HepG2 (cell line): ENCODE data around the gene AMPH. TPM values are rescaled to one million over a fixed set of nuclear protein-coding genes. Genes with fewer than 3 reads are reported as not detected.

Experiments
- ATAC-seq: fragments of 200-7000 bp; cut with Tn5 transposase; 3 replicates; pipeline ENCODE4 v1.9.1; 2020; ENCODE audit warnings: mild to moderate bottlenecking, moderate library complexity
- BruUV-seq: library from RNA; stranded (reverse); fragments of 400-500 nt; replicated peaks from 2 replicates; lab custom pipeline; 2021; lab: Mats Ljungman, UMichigan
- CTCF ChIA-PET: fragments of 300-600 bp; formaldehyde crosslinking; extraction: SDS; loops from one replicate; lab custom pipeline; 2021; ENCODE audit warnings: low total read pairs, inconsistent platforms, low intra/inter-chr PET ratio; lab: Yijun Ruan, JAX
- POLR2A ChIA-PET: fragments of 350-600 bp; sonication (Branson Sonifier 250); formaldehyde crosslinking; loops from one replicate; lab custom pipeline; 2020; ENCODE audit warnings: antibody characterized with exemption, inconsistent platforms; lab: Yijun Ruan, JAX
- DNase-seq: peaks from one replicate; pipeline ENCODE4 v3.0.0-alpha.2; 2015; ENCODE audit warnings: low spot score
- FAIRE-seq: peaks from 3 replicates; lab custom pipeline; 2011; peaks lifted over from hg19 to GRCh38; lab: Jason Lieb, UNC
- H2AFZ ChIP-seq: one replicate; pipeline ENCODE4 v1.6.1; 2011; ENCODE audit warnings: low read length, inconsistent platforms
- H3K27ac ChIP-seq: fragments of 300-600 bp; 3 replicates; pipeline ENCODE4 v1.8.0; 2011; ENCODE audit warnings: mixed run types, mild to moderate bottlenecking, mixed read lengths, low read length, inconsistent platforms; ENCODE audit not compliant: insufficient read depth; ENCODE audit errors: extremely low read length
- H3K27me3 ChIP-seq, 2 experiments: fragments of 200-600 bp in 1 of 2; 2 replicates in 1 of 2; 3 replicates in 1 of 2; pipeline versions ENCODE4 v1.6.0 to v1.8.0; 2011; ENCODE audit warnings: low read length in 2 of 2, mild to moderate bottlenecking in 2 of 2, moderate library complexity in 2 of 2, inconsistent platforms in 1 of 2; ENCODE audit not compliant: insufficient read depth in 2 of 2, control insufficient read depth in 1 of 2
- H3K36me3 ChIP-seq, 2 experiments: fragments of 200-600 bp in 1 of 2; replicated peaks in 1 of 2; 2 replicates in 1 of 2; 3 replicates in 1 of 2; pipeline versions ENCODE4 v1.5.1 to v1.8.0; 2011; ENCODE audit warnings: low read length in 2 of 2, inconsistent platforms in 1 of 2; ENCODE audit not compliant: insufficient read depth in 2 of 2, control insufficient read depth in 1 of 2
- H3K4me1 ChIP-seq: 2 replicates; pipeline ENCODE4 v1.5.1; 2012; ENCODE audit warnings: low read length, inconsistent platforms; ENCODE audit not compliant: insufficient read depth
- H3K4me2 ChIP-seq: 2 replicates; pipeline ENCODE4 v1.6.0; 2011; ENCODE audit warnings: low read depth, low read length, inconsistent platforms
- H3K4me3 ChIP-seq, 3 experiments: fragments of 200-600 bp in 1 of 3; sonication (generic), shearing (Covaris generic) in 1 of 3; replicated peaks in 1 of 3; 2 replicates each; pipeline ENCODE4 v1.5.1; 2011 to 2016; ENCODE audit warnings: low read length in 3 of 3, inconsistent platforms in 2 of 3, low read depth in 2 of 3, mild to moderate bottlenecking in 2 of 3, control low read depth in 1 of 3, mixed read lengths in 1 of 3; ENCODE audit not compliant: insufficient read depth in 1 of 3
- H3K79me2 ChIP-seq: one replicate; pipeline ENCODE4 v1.6.1; 2011; ENCODE audit warnings: low read length, inconsistent platforms; ENCODE audit not compliant: insufficient read depth
- H3K9ac ChIP-seq: 2 replicates; pipeline ENCODE4 v1.6.0; 2011; ENCODE audit warnings: mild to moderate bottlenecking, low read depth, low read length, inconsistent platforms; ENCODE audit not compliant: insufficient read depth
- H3K9me3 ChIP-seq: 2 replicates; pipeline ENCODE4 v1.5.1; 2012; ENCODE audit warnings: mild to moderate bottlenecking, low read length
- H4K20me1 ChIP-seq: 2 replicates; pipeline ENCODE4 v1.6.0; 2011; ENCODE audit warnings: inconsistent platforms, mild to moderate bottlenecking, low read length, moderate library complexity; ENCODE audit not compliant: insufficient read depth
- CREB1 ChIP-seq, 2 experiments: fragments of 450-650 bp in 1 of 2; IDR thresholded peaks; 2 replicates each; pipeline ENCODE4 v1.6.1; 2016 to 2017; ENCODE audit warnings: control low read depth in 1 of 2, mild to moderate bottlenecking in 1 of 2, missing compliant biosample characterization in 1 of 2, missing genetic modification characterization in 1 of 2
- CTCF ChIP-seq: sonication (generic); formaldehyde crosslinking; IDR thresholded peaks from 2 replicates; pipeline ENCODE4 v1.5.0; 2020; ENCODE audit warnings: mild to moderate bottlenecking, missing genetic modification reagents, moderate library complexity
- HINFP ChIP-seq: sonication (generic); formaldehyde crosslinking; IDR thresholded peaks from 2 replicates; pipeline ENCODE4 v1.4.0; 2020; ENCODE audit warnings: low read depth, mild to moderate bottlenecking, missing genetic modification reagents
- MTF2 ChIP-seq: sonication (generic); formaldehyde crosslinking; IDR thresholded peaks from 2 replicates; pipeline ENCODE4 v1.5.0; 2020; ENCODE audit warnings: missing genetic modification reagents, borderline replicate concordance
- PLSCR1 ChIP-seq: sonication (generic); formaldehyde crosslinking; IDR thresholded peaks from 2 replicates; pipeline ENCODE4 v1.5.0; 2020; ENCODE audit warnings: missing genetic modification reagents, mild to moderate bottlenecking, borderline replicate concordance
- REPIN1 ChIP-seq: sonication (generic); formaldehyde crosslinking; IDR thresholded peaks from 2 replicates; pipeline ENCODE4 v1.8.0; 2022; ENCODE audit warnings: missing genetic modification reagents, low read depth, mild to moderate bottlenecking, borderline replicate concordance
- SMAD3 ChIP-seq: sonication (generic); formaldehyde crosslinking; IDR thresholded peaks from 2 replicates; pipeline ENCODE4 v1.4.0; 2020; ENCODE audit warnings: missing genetic modification reagents
- STAG1 ChIP-seq: sonication (generic); formaldehyde crosslinking; IDR thresholded peaks from 2 replicates; pipeline ENCODE4 v1.4.0; 2020; ENCODE audit warnings: missing genetic modification reagents
- ZNF142 ChIP-seq: sonication (generic); formaldehyde crosslinking; IDR thresholded peaks from 2 replicates; pipeline ENCODE4 v1.4.0; 2020; ENCODE audit warnings: missing genetic modification reagents
- WGBS: methylation state at CpG from one replicate; pipeline ENCODE4 v1.1.6; 2017; ENCODE audit warnings: low lambda C conversion rate; 5-methylcytosine and 5-hydroxymethylcytosine counted together
- in situ Hi-C: cut with HindIII; loops from 2 replicates; pipeline ENCODE4 v1.10.0; 2017; ENCODE audit warnings: low pct_unique_long_range_greater_than_20kb; ENCODE audit not compliant: extremely low pct_ligation_motif_present
- intact Hi-C: fragments of 100-400 bp; cut with micrococcal nuclease; formaldehyde crosslinking; loops from one replicate; pipeline ENCODE4 v1.10.0; 2022; ENCODE audit not compliant: unreplicated experiment
- polyA plus RNA-seq, 8 experiments: library from polyadenylated mRNA; depleted of rRNA in 3 of 8; stranded (reverse) in 7 of 8; unstranded in 1 of 8; fragments of >200 nt; fragmentation: Illumina TruSeq in 4 of 8; extraction: Trizol in 4 of 8; gene quantifications; 2 replicates each; pipeline versions ENCODE4 v1.2.1 to v1.2.3, GENCODE V29; 2011 to 2016; ENCODE audit warnings: low read depth in 4 of 8, missing spikeins in 1 of 8, mixed read lengths in 1 of 8; ENCODE audit not compliant: insufficient read depth in 1 of 8
- total RNA-seq, 5 experiments: library from RNA; depleted of rRNA; stranded (reverse); fragments of >200 nt; fragmentation: Illumina TruSeq; extraction: Trizol; gene quantifications; 2 replicates each; pipeline ENCODE4 v1.2.3, GENCODE V29; 2016; ENCODE audit warnings: low read depth in 1 of 5

Gene AMPH
- total and polyA plus RNA-seq, 2 of the 13 experiments (the other 11 are each of a cell fraction or from before 2014, with no cell fraction given) = not detected

GRCh38 chr7:38398725-38399321 is 232.3 kb downstream of the AMPH start:
- Histone ChIP-seq H3K4me3 (no peak overlapping the region), H3K4me1 (no peaks in the 10 kb centered on the region), H3K36me3 (no peaks in the 10 kb centered on the region), H3K27ac (no peak overlapping the region), H3K27me3 (no peaks in the 10 kb centered on the region), H4K20me1 (no peaks in the 10 kb centered on the region), H3K9ac (no peak overlapping the region), H3K79me2 (no peaks in the 10 kb centered on the region), H3K4me2 (no peak overlapping the region), H3K9me3 (no peaks in the 10 kb centered on the region), H2AFZ (no peak overlapping the region)
- ATAC-seq = peak; percentile 69
- no TSS peak for BruUV-seq
- in situ Hi-C loops = no loop called here
- FAIRE-seq = peak; percentile 66
- 6% methylated on average over 9 of the region's 9 CpGs for WGBS
- CTCF ChIA-PET = interaction anchor here (1.7 to 2.0 kb wide), 2 partner anchors 262 to 1121 kb away, joined by 11 to 14 read pairs; no protein-coding TSS in a partner anchor
- POLR2A ChIA-PET = no interaction called here
- intact Hi-C loops = loop anchor here (1.0 kb wide), 1 partner anchor 261 kb away; no protein-coding TSS in a partner anchor
- DNase-seq = peak; percentile 21
- TF ChIP-seq CREB1 (IDR thresholded peaks at IDR 0.05) = 0 out of 2 replicates have a peak, but pooled peaks have one; percentile 18
- TF ChIP-seq CREB1 (CRISPR knock-in tag; IDR thresholded peaks at IDR 0.05) = no peak
- TF ChIP-seq STAG1 (CRISPR knock-in tag) = peak; percentile 57
- TF ChIP-seq SMAD3 (CRISPR knock-in tag) = no peak
- TF ChIP-seq PLSCR1 (CRISPR knock-in tag) = no peak
- no peak for TF ChIP-seq ZNF142
- TF ChIP-seq MTF2 (CRISPR knock-in tag) = no peak
- TF ChIP-seq CTCF (CRISPR knock-in tag) = peak; percentile 71
- no peak for TF ChIP-seq REPIN1 (CRISPR knock-in tag)
- TF ChIP-seq HINFP (CRISPR knock-in tag) = no peak
